Fibroblast of the conjunctiva (primary cell): ENCODE results near the gene POU6F2.
"Not testable (repeated sequence)": the region's sequence is repeated elsewhere in the genome, so short reads cannot be mapped to it uniquely, and the experiment has no call there.

Source experiments
- DNase-seq: peaks from one replicate; pipeline ENCODE4 v3.0.0-alpha.2; 2010; ENCODE audit warnings: low read depth

Gene POU6F2

GRCh38 chr7:39304668-39305405 is 327.1 kb downstream of the POU6F2 start:
- DNase-seq: no peak

- no peak for DNase-seq
Measured at GRCh38 chr7:39306016-39306570, 328.4 kb downstream of the POU6F2 start.

DNA sequence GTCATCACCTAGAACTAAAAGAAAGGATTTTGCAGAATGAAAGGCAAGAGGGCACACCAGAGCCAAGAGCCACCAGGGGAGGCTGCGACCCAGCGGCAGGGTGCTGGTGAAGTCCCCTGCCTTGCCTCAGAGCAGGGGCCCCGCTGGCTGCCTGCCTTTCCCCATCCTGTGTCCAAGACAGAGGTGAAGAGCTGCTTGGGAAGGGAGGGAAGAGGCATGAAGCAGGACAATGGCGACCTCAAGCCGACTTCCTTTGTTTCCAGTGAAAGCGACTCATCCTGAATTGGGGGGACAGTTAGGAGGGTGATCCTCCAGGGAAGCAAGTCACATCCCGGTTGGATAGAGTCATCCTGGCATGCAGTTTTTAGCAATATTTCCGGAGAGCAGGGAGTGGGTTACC is 333.0 kb downstream of the POU6F2 start:
- DNase-seq: no peak

DNA sequence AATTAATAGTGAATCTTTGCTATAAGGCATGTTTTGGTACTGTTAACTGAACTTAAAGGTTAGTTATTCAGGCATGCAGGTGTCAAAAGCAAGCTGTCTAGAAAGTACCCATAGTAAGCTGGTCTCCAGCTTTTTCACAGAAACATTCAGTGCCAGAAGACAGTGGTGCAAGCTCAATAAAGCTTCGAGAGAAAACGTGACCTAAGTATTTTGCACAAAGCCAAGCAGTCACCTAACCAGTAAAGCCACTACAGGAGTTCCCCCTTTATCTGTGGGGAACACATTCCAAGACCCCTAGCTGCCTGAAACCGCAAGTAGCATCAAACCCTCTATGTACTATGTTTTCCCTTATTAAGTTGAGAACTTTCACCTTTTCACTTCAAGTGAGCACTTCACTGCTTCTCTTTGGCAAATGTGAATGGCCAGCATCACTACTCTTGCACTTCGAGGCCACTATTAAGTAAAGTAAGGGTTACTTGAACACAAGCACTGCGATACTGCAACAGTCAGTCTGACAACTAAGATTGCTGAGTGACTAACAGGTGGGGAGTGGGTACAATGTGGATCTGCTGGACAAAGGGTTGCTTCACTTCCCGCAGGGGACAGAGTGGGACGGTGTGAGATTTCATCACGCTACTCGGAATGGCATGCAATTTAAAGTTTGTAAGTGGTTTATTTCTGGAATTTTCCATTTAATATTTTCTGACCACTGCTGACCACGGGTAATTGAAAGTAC is 334.7 kb downstream of the POU6F2 start:
- DNase-seq: no peak

GRCh38 chr7:39313376-39313775 is 335.7 kb downstream of the POU6F2 start:
- no peak for DNase-seq

DNA sequence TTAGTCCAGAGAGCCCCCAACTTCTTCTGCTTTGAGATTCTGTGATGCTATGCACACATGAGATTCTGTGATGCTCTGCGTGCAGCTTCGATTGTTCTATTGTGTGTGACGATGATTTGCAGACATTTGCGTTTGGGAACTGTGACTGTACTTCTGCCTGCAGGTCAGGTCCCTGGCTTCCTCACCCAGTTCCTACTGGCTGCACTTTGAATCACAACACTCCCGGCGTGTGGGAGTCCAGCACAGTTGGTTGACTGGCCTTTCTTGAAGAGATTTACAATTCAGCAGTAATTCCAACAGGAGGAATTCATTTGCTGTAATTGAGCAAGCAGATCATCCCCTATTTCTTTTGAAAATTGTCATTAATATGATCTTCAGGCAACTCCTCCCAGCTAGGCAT is 336.3 kb downstream of the POU6F2 start:
- no peak for DNase-seq

GRCh38 chr7:39317107-39317506 is 339.4 kb downstream of the POU6F2 start:
- DNase-seq: no peak

- no peak for DNase-seq
Measured at GRCh38 chr7:39317896-39318295, 340.2 kb downstream of the POU6F2 start.

GRCh38 chr7:39321245-39321644 is 343.5 kb downstream of the POU6F2 start:
- no peak for DNase-seq

DNA sequence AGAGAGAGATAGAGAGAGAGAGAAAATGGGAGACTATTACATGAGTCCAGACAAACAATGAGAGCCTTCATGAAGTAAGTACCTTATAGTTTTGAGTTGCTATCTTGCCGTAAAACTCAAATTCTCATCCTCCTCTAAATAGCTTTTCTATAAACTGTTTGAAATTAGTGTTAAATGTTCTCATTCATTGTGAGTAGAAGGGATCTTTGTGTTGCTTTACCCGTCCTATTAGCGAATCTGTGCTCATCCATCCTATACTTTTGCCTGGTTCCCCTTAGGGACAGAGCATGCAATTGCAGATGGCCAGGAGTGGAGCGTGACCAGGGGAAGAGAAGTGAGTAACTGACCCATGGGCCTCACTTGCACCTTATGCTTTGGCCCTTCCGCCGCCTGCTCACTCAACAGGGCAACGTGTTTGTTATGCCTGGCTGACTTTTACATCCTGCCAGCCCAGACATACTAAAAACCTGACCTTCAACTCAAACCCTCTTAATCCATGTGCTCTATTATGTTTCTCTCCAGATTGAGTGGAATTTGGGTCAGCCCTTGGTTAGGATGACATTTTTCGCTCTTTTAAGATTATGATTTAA is 344.3 kb downstream of the POU6F2 start:
- DNase-seq: no peak

GRCh38 chr7:39324139-39324760 is 346.5 kb downstream of the POU6F2 start:
- no peak for DNase-seq

- DNase-seq: not testable (repeated sequence)
Measured at GRCh38 chr7:39331607-39332006, 353.9 kb downstream of the POU6F2 start.

DNA sequence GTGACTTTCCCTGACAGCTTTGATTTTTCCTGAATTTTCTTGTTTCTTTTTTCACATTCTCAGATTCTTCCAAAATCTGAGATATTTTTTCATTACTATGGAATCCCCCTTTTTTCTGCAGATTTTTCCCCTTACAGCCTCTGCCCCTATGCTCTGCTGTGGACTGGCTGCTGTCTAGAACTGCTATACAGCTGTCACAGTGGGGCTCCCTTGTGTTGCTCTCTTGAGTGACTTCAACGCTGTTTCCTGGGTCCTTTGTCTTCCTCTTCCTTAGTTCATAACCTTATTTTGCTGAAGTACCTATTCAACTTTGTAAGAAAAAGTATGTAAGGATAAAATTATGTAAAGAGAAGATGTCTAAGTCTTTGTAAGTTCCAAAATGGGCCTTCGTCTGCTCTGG is 354.4 kb downstream of the POU6F2 start:
- no peak for DNase-seq

- DNase-seq: no peak
Measured at GRCh38 chr7:39333701-39334100, 356.0 kb downstream of the POU6F2 start.

GRCh38 chr7:39336442-39336841 is 358.7 kb downstream of the POU6F2 start:
- no peak for DNase-seq

DNA sequence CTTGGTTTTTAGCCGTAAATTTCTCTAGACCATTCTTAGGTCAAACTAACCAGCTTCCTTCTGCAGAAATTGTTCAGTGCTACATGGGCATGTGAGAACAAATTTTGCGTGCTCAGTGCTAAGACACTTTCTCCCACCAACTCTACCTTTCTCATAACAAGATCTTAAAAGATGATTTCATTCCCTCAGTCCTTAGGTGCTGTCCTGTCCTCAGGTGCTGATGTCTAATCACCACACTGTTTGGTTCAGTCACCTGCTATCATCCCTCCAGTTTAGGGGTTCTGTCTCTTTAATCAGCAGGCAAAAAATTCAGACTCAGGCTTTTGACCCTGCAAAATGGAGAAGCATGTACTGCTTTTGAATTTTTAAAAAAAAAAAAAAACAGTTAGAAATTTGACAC is 361.0 kb downstream of the POU6F2 start:
- no peak for DNase-seq

DNA sequence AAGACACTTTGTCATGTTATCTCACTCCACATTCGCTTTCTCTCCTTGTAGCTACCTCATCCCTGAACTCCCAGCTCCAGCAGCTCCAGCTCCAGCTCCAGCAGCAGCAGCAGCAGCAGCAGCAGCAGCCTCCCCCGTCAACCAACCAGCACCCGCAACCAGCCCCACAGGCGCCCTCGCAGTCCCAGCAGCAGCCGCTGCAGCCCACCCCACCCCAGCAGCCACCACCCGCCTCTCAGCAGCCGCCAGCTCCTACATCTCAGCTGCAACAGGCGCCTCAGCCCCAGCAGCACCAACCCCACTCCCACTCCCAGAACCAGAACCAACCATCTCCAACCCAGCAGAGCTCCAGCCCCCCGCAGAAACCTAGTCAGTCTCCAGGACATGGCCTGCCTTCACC is 361.9 kb downstream of the POU6F2 start:
- no peak for DNase-seq

DNA sequence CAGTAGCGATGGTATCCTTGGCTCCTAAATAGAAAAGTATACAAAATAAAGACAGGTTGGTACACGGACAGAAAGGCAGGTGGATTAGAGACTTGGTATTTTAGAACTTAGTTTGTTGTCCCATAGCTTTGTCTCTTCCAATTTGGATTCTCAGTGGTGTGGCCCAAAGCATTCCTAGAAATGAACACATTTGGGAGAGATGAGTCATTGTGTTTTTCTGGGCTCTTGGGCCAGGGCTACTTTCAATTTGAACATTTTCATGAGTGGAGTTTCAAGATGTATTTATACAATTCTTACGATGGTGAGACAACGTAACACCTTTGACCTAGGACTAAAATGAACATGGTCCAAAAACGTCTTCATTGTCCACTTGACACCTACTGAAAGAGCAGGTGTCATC is 363.4 kb downstream of the POU6F2 start:
- no peak for DNase-seq

DNA sequence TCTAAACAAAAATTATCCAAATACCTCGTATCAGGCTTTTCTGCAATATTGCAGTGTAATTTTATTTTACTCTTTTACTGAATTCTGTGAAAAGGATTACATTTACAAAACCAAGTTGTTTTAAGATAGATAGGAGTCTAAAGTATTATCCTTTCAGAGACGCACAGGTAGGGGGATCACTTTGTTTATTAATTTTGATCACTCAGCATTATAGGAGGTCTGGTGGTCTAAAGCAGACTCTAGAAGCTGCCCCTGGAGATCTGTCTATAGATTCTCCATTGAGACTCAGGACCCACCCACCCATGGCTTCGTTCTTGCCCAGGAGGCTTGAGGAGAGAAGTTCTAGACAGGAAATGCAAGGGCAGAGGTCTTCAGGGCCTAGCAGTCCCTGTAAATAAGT is 365.1 kb downstream of the POU6F2 start:
- no peak for DNase-seq

GRCh38 chr7:39349452-39350123 is 371.9 kb downstream of the POU6F2 start:
- no peak for DNase-seq

DNA sequence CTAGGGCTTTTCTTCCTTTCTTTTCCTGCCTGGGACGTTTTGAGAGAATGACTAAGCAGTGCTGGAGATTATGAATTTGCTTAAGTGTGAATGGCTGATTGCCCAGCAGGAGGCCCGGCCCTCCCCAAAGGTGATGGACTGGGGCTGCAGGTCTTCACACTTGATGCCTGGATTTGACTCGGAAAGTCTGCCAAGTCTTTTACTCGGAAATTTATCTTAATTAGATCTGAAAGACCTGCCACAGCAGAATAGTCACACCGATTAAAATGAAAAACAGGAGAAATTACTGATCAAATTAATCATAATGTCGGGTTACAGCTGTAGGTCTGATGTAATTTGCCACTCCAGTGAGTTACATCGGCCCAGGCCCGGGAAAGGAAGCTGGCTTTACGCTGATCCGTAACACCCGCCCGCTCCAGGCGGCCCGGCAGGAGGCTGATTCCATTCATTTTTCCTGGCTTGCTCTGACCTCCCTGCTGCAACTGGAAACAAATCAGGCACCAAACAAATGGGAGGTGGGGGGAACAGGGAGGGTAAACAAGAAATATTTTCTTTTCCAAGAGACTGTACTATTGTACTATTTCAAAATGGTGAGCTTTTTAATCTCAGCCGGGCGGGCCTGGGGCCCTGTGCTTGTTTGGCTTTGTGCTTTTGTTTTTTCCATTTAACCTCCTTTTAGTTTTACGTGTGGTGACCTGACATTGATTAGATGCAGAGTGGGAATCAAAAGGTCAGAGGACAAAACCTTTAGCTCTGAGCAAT is 376.1 kb downstream of the POU6F2 start:
- DNase-seq: no peak
